Ovary (tissue), 9 donors: ENCODE measurements around the gene THRB. TPM values are rescaled to one million over a fixed set of nuclear protein-coding genes. Genes with fewer than 3 reads are reported as not detected.

Experiments
- DNase-seq, 5 donors: peaks; one replicate each; pipeline ENCODE4 v3.0.0-alpha.2; 2019 to 2020
- H3K27ac ChIP-seq, 2 donors: fragments of 200-600 bp; one replicate each; pipeline versions ENCODE4 v1.5.1 to v1.8.0; 2019 to 2022
- H3K27me3 ChIP-seq: fragments of 200-600 bp; one replicate; pipeline ENCODE4 v1.8.0; 2022
- H3K36me3 ChIP-seq: fragments of 200-600 bp; sonication (generic); one replicate; pipeline ENCODE4 v1.5.1; 2019
- H3K4me1 ChIP-seq: one replicate; pipeline ENCODE4 v1.8.1; 2013; ENCODE audit warnings: mild to moderate bottlenecking, moderate library complexity; ENCODE audit not compliant: insufficient read depth
- H3K4me3 ChIP-seq: fragments of 200-600 bp; sonication (generic); one replicate; pipeline ENCODE4 v1.5.1; 2017
- H3K9me3 ChIP-seq, 2 donors: fragments of 200-600 bp in 1 of 2; sonication (generic) in 1 of 2; one replicate each; pipeline versions ENCODE4 v1.5.1 to v1.8.1; 2013 to 2019; ENCODE audit warnings: mild to moderate bottlenecking in 1 of 2, moderate library complexity in 1 of 2
- CTCF ChIP-seq, 3 donors: fragments of 450-650 bp in 2 of 3; fragments of 200-600 bp in 1 of 3; IDR thresholded peaks; one replicate each; pipeline versions ENCODE4 v1.5.1 to v1.8.0; 2016 to 2022; ENCODE audit warnings: antibody characterized with exemption in 3 of 3, mild to moderate bottlenecking in 1 of 3
- EP300 ChIP-seq: sonication (generic); formaldehyde crosslinking; IDR thresholded peaks from one replicate; pipeline ENCODE4 v1.6.1; 2017; ENCODE audit warnings: antibody characterized with exemption
- POLR2A ChIP-seq: fragments of 450-650 bp; IDR thresholded peaks from one replicate; pipeline ENCODE4 v1.6.1; 2017; ENCODE audit warnings: antibody characterized with exemption, mild to moderate bottlenecking, moderate library complexity
- WGBS, 3 donors: extraction: QIAGEN DNeasy Blood & Tissue Kit in 1 of 3; methylation state at CpG; one replicate each; pipeline versions ENCODE4 v1.1.5 to v1.1.7; 2013 to 2017; 5-methylcytosine and 5-hydroxymethylcytosine counted together
- intact Hi-C, 4 donors: fragments of 100-400 bp; cut with DNase I; formaldehyde crosslinking; loops; one replicate each; pipeline versions ENCODE4 v1.11.0 to v1.15.1; 2022 to 2023
- polyA plus RNA-seq, 2 donors: library from polyadenylated mRNA; stranded (reverse); fragments of 200-250 nt in 1 of 2; fragments of 350-450 nt in 1 of 2; fragmentation: Illumina TruSeq in 1 of 2; extraction: RNeasy Lipid Tissue Mini Kit (QIAGEN cat#74804) in 1 of 2; gene quantifications; one replicate each; pipeline ENCODE4 v1.2.3, GENCODE V29; 2013 to 2014
- total RNA-seq, 7 donors: library from RNA; depleted of rRNA in 2 of 7; stranded (reverse); fragments of >200 nt in 2 of 7; fragmentation: NEBNext Ultra II Directional in 3 of 7; extraction: Animal tissue kit (Norgen Biotek cat#: 25700) in 3 of 7; gene quantifications; one replicate each; pipeline versions ENCODE4 v1.1.0 to v1.2.4, GENCODE V29; 2016 to 2023
- donor health status: DM: no; HTN: no; CAD: no; lungs with moderate emphysema.
- donor health status: DM: no; HTN: no; CAD: no.
- donor health status: Bipolar disorder and iron deficiency.
- donor health status: DM: yes; HTN: yes; CAD: no.
- donor health status: DM: no; HTN: no; CAD: no.
- donor health status: DM: yes; HTN: yes; CAD: no.

The THRB gene
- total and polyA plus RNA-seq, 9 donors, result 0.91 to 6.5 (median 3.2) TPM

DNA sequence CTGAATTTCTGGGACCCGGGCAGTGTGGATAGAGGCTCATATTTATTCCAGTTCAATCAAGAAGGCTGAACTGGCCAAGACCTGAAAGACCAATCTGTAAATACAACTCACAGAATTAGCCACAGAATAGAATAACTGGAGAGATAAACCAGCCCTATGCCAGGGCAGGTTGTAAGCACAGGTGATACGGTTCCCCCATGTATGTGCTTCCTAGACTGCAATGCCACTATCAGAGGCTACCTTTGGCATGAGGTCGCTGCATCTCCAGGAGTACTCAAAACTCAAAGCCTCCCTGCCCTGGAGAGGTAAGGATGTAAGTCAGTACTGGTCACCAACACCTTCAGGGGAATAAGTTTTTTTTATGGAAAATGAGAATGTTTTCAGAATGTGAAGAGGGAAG, 314.0 kb downstream of the THRB start:
- Histone ChIP-seq H3K27ac (no peak overlapping the region), H3K36me3 (no peaks in the 10 kb centered on the region), H3K27me3 (no peaks in the 10 kb centered on the region), H3K9me3 (no peaks in the 10 kb centered on the region), H3K4me3 (no peak overlapping the region), H3K4me1 (no peaks in the 10 kb centered on the region)
- no peak for DNase-seq
- intact Hi-C loops, result no loop called here
- WGBS, 3 donors, result 86 to 94% (median 93%) methylated on average over 3 of the region's 3 CpGs
- no peak for TF ChIP-seq EP300
- TF ChIP-seq POLR2A, result no peak
- TF ChIP-seq CTCF (IDR thresholded peaks at IDR 0.05), result no peak

GRCh38 chr3:24177201-24177600, 317.4 kb downstream of the THRB start:
- DNase-seq, result no peak
- TF ChIP-seq EP300, result no peak
- TF ChIP-seq POLR2A, result no peak
- TF ChIP-seq CTCF (IDR thresholded peaks at IDR 0.05), result no peak
- no peaks in the 10 kb centered on the region for H3K9me3 ChIP-seq
- no peaks in the 10 kb centered on the region for H3K36me3 ChIP-seq
- intact Hi-C loops, result no loop called here
- H3K27me3 ChIP-seq, result no peaks in the 10 kb centered on the region
- H3K4me1 ChIP-seq, result no peaks in the 10 kb centered on the region
- 77 to 86% (median 78%) methylated on average over 5 of the region's 5 CpGs for WGBS, 3 donors
- no peak overlapping the region for H3K4me3 ChIP-seq
- no peak overlapping the region for H3K27ac ChIP-seq

DNA sequence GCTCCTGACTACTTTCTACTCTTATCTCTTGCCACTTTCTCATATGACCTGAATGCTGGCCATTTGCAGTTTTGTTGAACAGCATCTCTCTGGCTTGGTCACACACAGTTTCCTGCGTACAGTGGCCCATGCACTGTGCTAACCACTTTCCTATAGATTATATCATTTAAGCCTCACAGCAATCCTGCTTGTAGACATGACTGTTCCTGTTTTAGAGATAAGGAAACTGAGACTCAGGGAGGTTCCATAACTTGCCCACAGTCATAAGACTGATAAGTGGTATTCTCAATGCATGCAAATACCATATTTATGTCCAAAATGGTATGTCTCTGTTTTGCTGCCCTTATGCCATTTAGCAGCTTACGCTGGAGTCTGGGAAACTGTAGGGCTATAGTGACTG, 320.0 kb downstream of the THRB start:
- Histone ChIP-seq H3K4me1 (no peaks in the 10 kb centered on the region), H3K36me3 (no peaks in the 10 kb centered on the region), H3K4me3 (no peak overlapping the region), H3K27me3 (no peaks in the 10 kb centered on the region), H3K9me3 (no peaks in the 10 kb centered on the region), H3K27ac (no peak overlapping the region)
- WGBS, 3 donors, result 94 to 99% (median 96%) methylated on average over 2 of the region's 2 CpGs
- no peak for DNase-seq
- TF ChIP-seq POLR2A (no peak), CTCF (IDR thresholded peaks at IDR 0.05) (no peak), EP300 (no peak)
- intact Hi-C loops, result no loop called here

DNA sequence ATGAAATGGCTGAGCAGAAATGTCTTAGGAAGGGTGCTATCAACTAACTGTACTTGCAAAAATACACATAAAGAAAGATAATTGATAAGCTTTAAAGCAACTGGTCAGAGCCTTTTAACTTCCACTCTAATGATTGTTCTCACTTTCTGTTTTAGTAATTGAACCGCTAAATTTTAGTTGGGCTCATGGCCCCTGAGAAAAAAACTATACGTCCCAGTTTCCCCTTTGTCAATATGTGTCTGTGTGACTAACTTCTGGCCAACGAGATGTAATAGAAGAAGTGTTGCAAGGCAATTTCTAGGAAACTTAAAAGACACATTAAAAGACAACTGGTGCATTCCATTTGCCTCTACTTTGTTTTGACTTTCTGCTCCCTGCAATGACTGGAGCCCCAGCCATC, 325.7 kb downstream of the THRB start:
- DNase-seq, result no peak
- TF ChIP-seq POLR2A (no peak), CTCF (IDR thresholded peaks at IDR 0.05) (no peak), EP300 (no peak)
- H3K4me1 ChIP-seq, result no peaks in the 10 kb centered on the region
- intact Hi-C loops, result no loop called here
- H3K27ac ChIP-seq, result no peak overlapping the region
- H3K27me3 ChIP-seq, result no peaks in the 10 kb centered on the region
- 86 to 95% (median 91%) methylated on average over 3 of the region's 3 CpGs for WGBS, 3 donors
- no peaks in the 10 kb centered on the region for H3K9me3 ChIP-seq
- H3K36me3 ChIP-seq, result no peaks in the 10 kb centered on the region
- H3K4me3 ChIP-seq, result no peak overlapping the region

DNA sequence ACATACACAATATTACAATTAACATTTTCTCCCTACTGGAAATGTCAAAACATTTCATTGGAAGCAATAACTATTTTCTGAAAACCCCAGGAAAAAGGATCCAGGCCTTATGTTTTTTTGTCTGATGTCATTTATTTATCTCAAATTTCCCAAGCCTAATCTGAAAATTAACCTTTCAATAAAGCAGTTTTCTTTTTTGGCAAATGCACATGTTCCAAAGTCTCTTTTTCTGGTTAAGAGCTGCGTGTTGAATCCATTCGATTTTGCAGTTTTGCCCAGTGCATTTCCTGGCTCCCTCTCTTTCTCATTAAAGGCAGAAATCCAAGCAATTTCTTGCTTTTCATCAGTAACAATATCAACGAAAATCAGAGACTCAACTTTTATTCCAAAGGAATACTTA, 327.2 kb downstream of the THRB start:
- no peak for TF ChIP-seq CTCF (IDR thresholded peaks at IDR 0.05)
- no peak for TF ChIP-seq POLR2A
- TF ChIP-seq EP300, result no peak
- no peak for DNase-seq
- no peaks in the 10 kb centered on the region for H3K36me3 ChIP-seq
- no peak overlapping the region for H3K4me3 ChIP-seq
- H3K4me1 ChIP-seq, result no peaks in the 10 kb centered on the region
- 20 to 23% (median 21%) methylated on average over 3 of the region's 3 CpGs for WGBS, 3 donors
- intact Hi-C loops, result no loop called here
- no peaks in the 10 kb centered on the region for H3K9me3 ChIP-seq
- no peak overlapping the region for H3K27ac ChIP-seq
- H3K27me3 ChIP-seq, result no peaks in the 10 kb centered on the region
